HG02840 (cell line): ENCODE results near the gene PRIMPOL.
"Not testable (repeated sequence)": the region's sequence is repeated elsewhere in the genome, so short reads cannot be mapped to it uniquely, and the experiment has no call there.

Source experiments
- ATAC-seq: cut with Tn5 transposase; IDR thresholded peaks from one replicate; pipeline ENCODE4 v1.9.1; 2021; ENCODE audit warnings: mild to moderate bottlenecking, moderate library complexity, moderate number of reproducible peaks; ENCODE audit not compliant: unreplicated experiment, low FRiP score

The PRIMPOL gene

DNA sequence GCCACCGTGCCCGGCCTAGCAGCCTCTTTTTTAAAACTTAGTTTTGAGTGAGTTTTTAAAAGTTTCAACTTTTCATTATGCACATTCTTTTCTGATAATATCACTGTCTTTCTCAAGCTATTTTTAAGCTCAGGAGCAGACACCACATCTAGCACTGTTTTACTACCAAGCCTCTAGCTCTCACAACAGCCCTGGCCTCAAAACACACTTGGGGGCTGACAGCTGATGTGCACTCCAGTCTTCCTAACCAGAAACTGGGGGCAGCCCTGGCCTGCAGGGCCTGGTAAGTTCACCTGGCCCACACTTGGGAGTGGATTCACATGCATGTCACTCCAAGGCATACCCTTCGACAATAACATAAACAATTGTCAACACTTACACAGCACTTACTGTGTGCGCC lies 50.4 kb downstream of the PRIMPOL start:
- ATAC-seq = no peak

DNA sequence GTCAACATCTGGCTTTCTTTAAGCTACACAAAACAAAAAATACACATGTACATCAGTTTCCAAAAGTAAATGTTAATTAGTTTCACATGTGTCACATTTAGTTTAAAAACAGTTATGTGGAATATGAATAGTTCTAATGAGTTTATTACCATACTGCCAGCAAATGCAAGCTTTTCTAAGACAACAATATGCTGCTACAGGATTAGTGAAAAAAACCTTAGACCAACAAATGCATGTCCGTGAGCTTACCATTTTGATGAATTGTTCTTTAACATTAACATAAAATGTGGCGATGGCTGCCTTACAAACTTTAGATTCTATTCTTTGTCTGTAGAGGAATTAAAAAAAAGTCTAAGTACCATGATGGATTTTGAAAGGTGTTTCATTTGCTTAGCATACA lies 52.6 kb downstream of the PRIMPOL start:
- ATAC-seq = no peak

DNA sequence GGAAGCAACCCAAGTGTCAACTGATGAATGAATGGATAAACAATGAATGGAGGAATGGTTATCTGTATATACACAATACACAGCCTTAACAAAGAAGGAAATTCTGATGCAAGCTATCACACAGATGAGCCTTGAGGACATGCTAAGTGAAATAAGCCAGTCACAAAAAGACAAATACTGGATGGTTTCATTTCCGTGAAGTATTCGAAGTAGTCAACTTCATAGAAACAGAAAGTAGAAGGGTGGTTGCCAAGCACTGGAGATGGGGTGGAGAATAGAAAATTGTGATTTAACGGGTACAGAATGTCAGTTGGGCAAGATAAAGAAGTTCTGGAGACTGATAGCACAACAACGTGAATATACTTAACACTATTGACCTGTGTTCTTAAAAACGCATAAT lies 56.2 kb downstream of the PRIMPOL start:
- ATAC-seq = no peak

DNA sequence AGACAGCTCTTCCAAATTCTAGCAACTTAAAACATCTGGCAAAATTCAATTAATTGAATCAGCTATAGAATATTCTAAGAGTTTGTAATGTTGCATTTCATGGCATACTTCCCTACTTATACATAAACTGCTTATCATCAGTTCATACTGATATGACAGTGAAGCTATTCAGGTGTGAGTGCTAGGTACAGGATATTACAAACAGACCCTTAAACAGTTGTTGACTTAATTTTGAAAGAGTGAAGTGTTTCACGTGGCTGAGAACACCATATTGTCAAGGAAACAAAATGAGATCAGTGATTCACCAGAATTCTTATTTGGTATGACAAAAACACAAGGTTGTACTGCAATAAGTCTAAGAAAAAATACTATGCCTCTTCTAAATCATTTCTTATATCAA lies 56.9 kb downstream of the PRIMPOL start:
- no peak for ATAC-seq

DNA sequence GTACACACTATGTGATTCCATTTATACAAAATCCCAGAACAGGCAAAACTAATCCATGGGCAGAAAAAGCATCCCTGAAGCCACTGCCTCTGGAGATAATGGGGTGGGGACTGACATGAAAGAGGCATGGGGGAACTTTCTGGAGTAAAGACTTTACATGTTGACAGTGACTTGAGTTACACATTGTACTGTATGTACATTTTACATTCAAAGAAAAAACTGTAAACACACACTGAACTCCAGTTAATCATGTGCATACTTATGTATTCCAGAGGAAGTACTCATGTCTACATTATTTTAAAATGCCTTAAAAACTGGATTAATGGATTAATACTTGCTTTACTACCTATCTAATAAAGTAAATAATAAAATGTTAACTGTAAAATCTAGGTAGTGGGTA lies 62.8 kb downstream of the PRIMPOL start:
- ATAC-seq = no peak

DNA sequence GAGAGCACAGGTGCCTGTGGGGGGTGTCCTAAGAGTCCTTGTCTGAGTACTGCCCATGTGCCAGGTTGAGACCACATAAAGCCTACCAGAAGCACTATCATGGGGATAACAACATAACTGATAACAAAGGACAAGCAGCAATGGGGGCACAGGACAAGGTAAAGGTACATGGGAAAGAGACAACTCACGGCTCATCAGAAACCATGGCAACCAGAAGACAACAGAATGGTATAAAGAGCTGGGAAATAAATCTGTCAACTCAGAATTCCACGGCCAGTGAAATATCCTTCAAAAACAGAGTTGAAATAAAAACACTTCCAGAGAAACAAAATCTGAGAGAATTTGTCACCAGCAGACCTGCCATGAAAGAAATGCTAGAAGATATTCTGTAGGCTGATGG lies 64.3 kb downstream of the PRIMPOL start:
- ATAC-seq = no peak

DNA sequence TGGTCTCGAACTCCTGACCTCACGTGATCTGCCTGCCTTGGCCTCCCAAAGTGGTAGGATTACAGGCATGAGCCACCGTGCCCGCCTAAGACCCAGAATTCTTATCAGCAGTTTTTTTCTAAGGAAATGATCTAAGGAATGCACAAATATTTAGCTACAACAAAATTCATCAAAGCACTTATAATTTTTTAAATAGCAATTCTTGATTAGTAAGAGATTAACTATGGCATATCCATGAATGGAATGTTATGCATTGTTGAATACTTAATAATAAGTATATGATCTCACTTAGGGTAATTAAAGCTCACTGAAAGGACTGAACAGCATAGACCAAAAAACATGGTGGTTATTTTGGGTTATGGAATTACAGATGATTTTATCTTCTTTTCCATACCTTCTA lies 66.0 kb downstream of the PRIMPOL start:
- no peak for ATAC-seq

DNA sequence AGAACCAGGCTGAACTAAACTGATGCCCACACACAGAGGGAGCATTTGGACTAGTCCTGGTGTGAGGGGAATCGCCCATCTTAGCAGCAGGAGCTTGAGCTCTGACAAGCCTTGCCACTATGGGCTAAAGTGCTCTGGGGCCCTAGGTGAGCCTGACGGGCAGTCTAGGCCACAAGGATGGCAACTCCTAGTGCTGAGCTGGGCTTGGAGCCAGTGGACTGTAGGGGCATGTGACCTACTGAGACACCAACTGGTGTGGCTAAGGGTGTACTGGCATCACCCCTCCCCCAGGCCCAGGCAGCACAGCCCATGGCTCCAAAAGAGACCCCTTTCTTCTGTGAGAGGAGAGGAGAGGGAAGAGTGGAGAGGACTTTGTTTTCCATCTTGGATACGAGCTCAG lies 69.9 kb downstream of the PRIMPOL start:
- no peak for ATAC-seq

DNA sequence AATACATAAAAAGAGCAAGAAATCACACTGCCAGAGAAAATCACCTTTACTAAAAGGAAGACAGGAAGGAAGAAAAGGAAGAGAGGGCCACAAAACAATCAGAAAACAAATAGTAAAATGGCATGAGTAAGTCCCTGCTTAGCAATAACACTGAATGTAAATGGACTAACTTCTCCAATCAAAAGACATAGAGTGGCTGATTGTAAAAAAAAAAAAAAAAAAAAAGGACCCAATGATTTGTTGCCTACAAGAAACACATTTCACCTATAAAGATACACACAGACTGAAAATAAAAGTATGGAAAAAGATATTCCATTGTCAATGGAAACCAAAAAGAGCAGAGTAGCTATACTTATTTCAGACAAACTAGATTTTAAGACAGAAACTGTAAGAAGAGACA lies 71.7 kb downstream of the PRIMPOL start:
- ATAC-seq = no peak

DNA sequence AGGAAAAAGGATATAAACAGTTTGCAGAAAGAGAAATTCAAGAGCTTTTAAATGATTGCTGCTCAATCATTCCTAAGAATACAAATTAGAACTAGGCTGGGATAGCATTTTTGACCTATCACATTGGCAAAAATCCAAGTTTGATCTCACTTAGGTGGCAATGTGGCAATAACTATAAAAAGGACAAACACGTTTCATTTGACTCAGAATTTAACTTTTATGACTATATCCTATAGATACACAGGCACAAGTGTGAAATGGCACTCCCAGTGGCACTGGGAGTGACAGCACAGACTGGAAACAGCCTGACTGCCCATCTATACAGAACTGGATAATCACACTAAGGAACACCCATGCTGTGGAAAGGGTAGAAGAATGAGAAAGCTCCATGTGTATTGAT lies 73.3 kb downstream of the PRIMPOL start:
- no peak for ATAC-seq

DNA sequence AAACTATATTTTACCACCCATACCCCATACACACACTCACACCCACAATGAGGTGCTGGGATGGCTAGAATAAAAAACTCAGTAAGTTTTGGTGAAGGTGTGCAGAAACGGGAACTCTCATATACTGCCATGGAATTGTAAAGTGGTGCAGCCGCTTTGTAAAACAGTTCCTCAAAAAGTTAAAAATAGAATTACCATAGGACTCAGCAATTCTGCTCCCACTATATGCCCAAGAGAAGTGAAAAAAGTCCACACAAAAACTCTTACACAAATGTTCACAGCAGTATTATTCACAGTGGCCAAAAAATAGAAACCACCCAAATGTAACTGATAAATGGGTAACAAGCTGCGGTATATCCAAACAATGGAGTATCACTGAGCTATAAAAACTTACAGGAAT lies 77.9 kb downstream of the PRIMPOL start:
- ATAC-seq = no peak

DNA sequence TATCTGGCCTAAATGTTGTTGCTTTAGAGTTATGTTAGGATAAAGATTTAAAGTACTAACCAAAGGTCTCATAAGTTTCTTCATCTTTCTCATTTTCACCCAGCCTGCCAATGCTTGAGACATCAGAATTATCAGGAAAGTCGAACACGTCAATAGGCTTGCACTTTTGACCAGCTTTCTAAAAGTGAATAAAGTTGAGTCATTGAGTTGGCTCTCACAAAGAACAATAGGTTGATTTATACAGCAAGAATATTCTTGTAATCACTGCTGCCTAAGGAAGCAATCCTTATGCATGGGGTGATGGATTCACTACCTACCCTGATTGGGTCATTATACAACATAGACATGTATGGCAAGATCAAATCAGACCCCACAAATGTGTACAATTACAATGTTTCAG lies 79.3 kb downstream of the PRIMPOL start:
- no peak for ATAC-seq

DNA sequence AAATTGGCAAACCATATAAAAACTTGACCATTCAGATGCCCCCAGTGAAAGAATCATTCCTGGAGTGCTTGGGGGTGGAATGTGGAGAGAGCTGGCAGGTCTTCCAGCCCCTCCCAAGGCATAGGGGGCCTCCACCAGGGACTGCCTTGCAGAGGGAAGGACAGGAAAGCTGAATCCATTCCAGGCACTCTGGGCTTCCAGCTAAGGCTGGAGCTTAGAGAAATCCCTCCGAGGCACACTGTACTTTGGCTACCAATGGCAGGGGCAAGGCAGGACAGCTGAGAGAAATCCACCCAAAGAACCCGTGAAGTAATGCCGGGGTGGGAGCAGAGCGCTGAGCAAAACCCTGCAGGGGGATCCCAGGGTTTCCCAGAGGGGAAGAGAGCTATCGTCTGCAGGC lies 80.4 kb downstream of the PRIMPOL start:
- no peak for ATAC-seq

DNA sequence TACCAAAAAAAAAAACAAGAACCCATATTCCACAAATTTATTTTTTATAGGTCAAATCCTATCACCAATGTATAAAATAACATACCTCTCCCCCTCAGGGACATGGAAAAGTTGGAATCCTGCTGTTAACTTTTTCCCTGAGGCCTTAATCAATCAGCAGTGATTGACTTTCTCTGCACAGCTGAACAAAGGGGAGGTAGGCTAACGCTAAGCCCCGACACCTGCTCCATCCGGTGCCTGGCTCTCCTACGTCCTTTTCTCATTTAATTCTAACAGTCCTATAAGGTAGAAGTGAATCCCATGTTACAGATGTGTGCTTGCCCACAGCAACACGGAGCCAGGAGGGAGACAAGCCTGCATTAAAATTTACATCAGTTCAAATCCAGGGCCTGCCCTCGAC lies 81.5 kb downstream of the PRIMPOL start:
- no peak for ATAC-seq

DNA sequence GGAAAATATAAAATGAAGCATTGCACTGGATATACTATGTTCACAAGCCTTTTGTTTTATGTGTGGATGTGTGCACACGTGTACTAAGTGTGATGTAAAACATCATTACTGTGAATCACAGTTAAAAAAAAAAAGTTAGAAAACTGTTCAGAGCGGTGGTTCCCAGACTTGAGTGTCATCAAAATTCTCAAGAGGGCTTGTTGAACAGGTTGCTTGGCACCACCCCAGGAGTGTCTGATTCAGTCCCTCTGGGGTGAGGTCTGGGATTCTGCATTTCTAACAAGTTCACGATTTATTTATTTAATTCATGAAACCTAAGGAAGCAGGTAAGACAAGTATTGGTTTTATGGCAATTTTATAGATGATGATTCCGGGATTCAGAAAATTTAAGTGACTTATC lies 82.6 kb downstream of the PRIMPOL start:
- no peak for ATAC-seq

DNA sequence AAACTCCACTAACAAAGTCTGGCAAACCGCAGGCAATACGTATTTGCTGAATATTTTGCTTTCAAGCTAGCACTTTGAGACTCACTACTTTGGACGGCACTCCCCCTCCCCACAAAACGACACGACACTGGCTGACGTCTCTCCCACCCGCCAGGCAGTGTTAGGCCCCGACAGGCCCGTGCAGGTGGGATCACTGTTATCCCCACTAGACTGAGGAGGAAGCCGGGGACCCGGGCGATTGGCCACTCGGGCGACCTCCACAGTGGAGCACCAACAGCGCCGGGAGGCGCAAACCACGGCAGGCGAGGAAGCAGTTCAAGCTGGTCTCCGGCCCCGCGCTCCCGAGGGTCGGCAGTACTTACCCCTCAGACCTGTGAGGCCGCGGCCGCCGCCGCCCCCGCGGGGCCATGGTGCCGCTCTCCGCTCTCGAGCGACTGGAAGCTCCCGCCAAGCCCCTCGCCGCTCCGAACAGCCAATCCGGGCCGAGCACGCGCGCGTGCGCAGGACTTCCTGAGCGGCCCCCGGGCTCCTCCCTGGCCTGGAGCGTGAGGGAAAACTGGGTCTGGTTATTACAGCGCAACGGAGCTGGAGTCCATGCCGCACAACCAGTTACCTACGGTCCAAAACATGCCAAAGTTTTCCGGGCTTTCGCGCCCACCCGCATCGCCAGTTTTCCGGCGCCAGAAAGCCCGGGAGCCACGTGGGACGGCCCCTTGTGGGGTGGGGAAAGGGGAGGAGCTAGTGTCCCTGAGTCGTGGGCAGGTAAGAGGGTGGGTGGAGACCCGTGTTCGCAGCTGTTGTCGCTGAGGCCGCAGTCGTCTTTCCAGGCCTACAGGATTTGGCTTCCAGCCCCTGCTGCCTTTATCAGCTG lies 84.4 kb downstream of the PRIMPOL start, which contains the start of gene CENPU:
CENPU (minus strand) TSS at position 443 of the 871 bp plus-strand sequence; CDS start at position 409, 34 bp downstream.
- peak; percentile 96 for ATAC-seq

DNA sequence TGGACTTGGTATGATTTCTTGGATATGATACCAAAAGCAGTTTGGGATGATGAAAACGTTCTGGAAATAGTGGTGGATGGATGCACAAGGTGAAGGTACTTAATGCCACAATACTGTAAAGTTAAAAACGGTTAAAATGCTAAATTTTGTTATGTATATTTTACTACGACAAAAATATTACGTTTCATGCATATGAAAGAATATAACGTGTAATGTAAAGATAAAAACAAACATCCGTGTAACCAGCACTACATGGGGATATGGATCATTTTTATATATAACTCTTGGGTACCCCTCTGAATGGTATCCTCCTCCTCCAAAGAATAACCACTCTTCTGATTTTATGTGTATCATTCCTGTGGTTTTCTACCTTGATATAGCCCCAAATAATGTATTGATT lies 85.2 kb downstream of the PRIMPOL start:
- ATAC-seq = no peak

DNA sequence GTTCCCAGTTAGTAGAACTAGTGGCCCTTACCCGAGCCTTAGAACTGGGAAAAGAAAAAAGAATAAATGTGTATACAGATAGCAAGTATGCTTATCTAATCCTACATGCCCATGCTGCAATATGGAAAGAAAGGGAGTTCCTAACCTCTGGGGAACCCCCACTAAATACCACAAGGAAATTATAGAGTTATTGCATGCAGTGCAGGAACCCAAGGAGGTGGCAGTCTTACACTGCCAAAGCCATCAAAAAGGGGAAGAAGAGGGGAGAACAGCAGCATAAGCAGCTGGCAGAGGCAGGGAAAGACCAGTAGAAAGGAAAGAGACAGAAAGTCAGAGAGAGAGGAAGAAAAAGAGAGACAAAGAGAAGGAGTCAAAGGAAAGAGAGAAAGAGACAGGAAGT lies 90.0 kb downstream of the PRIMPOL start:
- not testable (repeated sequence) for ATAC-seq

DNA sequence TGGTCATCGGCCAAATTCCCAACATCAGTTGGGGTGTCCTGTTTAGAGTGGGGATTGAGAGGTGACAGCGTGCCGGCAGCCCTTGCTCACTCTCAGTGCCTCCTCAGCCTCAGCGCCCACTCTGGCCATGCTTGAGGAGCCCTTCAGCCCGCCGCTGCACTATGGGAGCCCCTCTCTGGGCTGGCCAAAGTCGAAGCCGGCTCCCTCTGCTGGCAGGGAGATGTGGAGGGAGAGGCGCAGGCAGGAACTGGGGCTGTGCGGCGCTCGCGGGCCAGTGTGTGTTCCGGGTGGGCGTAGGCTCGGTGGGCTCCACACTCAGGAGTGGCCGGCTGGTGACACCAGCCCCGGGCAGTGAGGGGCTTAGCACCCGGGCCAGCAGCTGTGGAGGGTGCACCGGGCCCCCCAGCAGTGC lies 91.4 kb downstream of the PRIMPOL start:
- ATAC-seq = no peak

DNA sequence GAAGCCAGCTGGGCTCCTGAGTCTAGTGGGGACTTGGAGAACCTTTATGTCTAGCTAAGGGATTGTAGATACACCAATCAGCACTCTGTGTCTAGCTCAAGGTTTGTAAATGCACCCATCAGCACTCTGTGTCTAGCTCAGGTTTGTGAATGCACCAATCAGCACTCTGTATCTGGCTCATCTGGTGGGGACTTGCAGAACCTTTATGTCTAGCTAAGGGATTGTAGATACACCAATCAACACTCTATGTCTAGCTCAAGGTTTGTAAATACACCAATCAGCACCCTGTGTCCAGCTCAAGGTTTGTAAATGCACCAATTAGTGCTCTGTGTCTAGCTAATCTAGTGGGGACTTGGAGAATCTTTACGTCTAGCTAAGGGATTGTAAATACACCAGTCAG lies 92.1 kb downstream of the PRIMPOL start:
- not testable (repeated sequence) for ATAC-seq

DNA sequence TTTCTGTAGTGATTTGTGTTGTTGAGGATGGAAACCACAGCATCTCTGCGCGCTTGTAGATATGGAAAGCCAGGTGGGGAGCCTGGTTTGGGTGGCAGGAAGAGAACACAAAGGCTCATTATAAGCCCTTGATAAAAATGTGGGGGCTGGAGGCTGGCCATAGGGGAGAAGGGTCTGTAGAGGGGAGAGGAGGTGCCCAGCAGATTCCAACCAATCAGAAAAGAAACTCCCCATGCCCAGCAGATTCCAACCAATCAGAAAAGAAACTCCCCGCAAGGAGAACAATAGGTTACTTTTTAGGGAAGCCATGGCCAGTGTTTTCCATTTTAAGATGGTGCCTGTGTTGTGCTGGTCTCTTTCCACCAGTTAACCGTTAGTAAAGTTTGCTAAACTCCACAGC lies 94.1 kb downstream of the PRIMPOL start:
- no peak for ATAC-seq

DNA sequence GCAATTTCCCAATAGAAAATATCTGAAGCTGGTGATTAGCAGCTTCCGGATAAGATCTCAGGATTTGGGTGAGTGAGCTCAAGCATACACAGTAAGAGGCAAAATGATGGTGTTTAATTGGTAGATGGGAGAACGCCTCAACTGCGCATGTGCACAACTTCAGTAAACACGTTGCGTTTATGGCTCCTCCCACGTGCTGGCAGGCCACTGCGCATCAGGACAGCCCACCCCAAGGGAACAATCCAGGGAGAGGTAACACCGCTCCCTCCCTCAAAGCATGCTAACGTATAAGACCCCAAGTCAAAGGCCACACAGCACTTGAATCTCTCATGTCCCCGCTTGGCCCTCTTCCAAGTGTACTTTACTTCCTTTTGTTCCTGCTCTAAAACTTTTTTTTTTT lies 94.7 kb downstream of the PRIMPOL start:
- ATAC-seq = no peak
